Measurements from ENCODE around the gene NEK9. TPM values are rescaled to one million over a fixed set of nuclear protein-coding genes. Genes with fewer than 3 reads are reported as not detected.
"Not testable (repeated sequence)": the region's sequence is repeated elsewhere in the genome, so short reads cannot be mapped to it uniquely, and the experiment has no call there.

Gene NEK9
- 47.9 and 49.3 TPM in 2 replicates for total RNA-seq (2014; rRNA removed; shearing (Covaris generic))

DNA sequence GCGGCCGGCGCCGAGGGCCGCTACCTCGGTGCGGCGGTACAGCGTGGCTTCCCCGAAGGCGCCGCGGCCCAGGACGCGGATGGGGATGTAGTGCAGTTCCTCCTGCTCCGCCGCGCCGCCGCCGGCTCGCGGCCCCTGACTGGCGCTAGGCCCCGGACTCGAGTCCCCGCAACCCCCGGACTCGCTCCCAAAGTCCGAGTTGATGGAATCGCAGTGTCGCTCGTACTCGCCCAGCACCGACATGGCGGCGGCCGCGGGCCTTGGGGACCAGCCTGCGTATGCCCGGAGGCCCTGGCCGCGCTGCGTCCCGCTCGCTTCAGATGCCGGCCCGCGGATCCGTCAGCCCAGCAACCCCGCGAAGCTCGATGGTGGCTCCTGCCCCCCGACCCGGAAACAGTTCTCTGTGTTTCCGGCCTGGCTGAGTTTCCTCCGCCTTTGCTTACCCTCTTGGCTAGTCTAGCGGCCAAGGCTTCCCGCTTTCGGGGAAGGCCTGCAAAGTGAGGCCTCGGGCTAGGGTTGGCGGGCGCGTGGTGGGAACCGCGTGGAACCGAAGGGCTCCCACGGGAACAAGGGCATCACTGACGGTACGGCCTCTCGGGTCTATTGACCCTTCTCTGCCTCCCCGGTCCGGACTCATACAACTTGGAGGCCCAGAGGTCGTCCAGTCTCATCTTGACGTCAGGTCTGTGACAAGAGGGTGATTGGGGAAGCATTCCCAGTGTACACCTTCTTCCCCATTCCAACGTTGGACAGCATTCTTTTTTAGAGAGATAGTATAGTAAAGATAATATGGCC lies at the start of gene NEK9:
NEK9 (minus strand) TSS at position 370 of the 795 bp plus-strand sequence; CDS start at position 243, 127 bp downstream.
- in situ Hi-C loops (cut with HindIII; ENCODE audit: low sequenced_read_pairs), result loop anchor here (25.0 kb wide), 1 partner anchor 185 kb away; no protein-coding TSS in a partner anchor

DNA sequence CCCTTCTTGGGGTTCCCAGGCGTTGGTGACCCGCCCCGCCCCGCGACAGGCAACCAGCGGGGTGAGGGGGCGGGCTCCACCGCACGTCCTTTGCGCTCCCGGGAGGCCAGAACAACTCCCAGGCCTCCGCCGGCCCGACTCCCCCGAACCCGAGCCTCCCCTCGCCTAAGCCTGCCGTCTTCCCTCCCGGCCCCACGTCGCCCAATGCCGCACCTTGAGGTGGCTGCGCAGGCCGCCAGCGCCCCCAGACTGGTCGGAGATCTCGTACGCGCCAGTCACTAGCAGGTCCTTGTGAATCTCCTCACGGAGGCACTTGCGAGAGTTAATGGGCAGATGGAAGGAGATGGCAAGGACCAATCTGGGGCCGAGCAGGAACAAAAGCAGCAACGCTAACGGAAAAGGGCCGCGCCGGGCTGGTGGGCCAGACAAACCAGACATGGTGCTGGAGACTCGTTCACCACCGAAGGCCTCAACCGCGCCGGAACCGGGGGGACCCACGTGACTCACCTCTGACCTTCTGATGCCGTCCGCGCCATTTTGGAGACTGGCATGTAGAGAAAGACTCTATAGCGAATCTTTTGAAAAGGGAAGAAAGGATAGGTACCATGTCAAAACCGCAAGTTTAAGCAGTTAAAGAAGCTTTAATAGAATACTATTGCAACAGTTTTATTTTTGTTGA lies 49.4 kb upstream of the NEK9 start, which contains the start of gene TMED10:
TMED10 (minus strand) TSS at position 471 of the 679 bp plus-strand sequence; CDS start at position 438, 33 bp downstream.
- in situ Hi-C loops (cut with HindIII; ENCODE audit: low sequenced_read_pairs), result no loop called here
- no peak for DNase-seq (ENCODE audit: low spot score)

More for the DNA sequence above, at the start of gene NEK9:
- peak; percentile 93 for DNase-seq (ENCODE audit: low spot score)

DNA sequence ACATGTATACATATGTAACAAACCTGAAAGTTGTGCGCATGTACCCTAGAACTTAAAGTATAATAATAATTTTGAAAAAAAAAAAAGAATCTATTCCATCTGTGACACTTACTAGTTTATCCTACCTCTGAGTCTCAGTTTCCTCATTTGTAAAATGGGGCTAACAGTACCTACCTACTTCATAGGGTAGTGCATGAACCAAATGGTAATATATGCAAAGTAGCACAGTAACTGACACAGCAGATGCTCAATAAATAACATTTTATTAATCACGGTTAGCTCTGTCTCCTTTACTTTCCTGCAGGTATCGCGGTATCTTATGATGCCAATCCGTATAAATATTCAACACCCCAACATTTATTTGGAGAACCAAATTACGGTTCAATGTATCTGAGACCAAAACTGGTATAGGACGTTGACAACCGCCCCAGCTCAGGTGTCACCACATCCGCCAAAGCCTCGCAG lies 48.9 kb upstream of the NEK9 start:
- in situ Hi-C loops (cut with HindIII; ENCODE audit: low sequenced_read_pairs), result no loop called here
- DNase-seq (ENCODE audit: low spot score), result no peak

GRCh38 chr14:75174066-75174465 lies 47.2 kb upstream of the NEK9 start:
- DNase-seq (ENCODE audit: low spot score), result no peak
- in situ Hi-C loops (cut with HindIII; ENCODE audit: low sequenced_read_pairs), result no loop called here

GRCh38 chr14:75170772-75171171 lies 43.9 kb upstream of the NEK9 start:
- in situ Hi-C loops (cut with HindIII; ENCODE audit: low sequenced_read_pairs), result no loop called here
- DNase-seq (ENCODE audit: low spot score), result no peak

DNA sequence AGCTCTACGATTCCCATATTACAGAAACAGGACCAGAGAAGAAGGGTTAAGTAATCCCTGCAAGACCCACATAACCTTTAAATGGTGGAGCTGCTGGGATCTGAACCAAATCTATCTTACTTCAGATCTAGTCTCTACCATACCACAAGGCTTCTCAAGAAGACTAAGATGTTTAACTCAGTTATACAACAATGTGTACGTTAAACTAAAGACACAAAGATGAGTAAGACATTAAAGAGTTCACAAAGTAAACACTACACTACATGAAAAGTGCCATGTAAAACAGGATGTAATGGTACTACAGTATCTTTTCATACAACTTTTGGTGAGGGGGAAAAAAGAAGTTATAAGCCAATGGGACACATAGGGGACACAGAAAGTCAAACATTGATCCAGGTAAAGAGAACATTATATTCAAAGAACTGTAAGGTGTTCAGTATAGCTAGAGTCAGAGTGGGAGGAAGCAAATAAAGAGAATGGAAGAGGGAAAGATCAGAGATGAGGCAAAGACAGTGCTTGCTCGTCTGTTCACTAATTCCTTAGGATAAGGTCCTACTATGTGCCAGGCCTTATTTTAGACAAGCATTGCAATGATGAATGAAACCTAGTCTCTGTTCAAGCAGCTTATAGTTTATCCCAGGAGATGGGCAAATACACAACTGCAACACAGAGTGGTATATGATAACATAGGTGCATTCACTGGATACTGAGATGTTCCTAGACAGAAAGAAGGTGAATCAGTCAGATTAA lies 41.9 kb upstream of the NEK9 start:
- in situ Hi-C loops (cut with HindIII; ENCODE audit: low sequenced_read_pairs), result no loop called here
- DNase-seq (ENCODE audit: low spot score), result no peak

GRCh38 chr14:75167325-75167724 lies 40.5 kb upstream of the NEK9 start:
- in situ Hi-C loops (cut with HindIII; ENCODE audit: low sequenced_read_pairs), result no loop called here

DNA sequence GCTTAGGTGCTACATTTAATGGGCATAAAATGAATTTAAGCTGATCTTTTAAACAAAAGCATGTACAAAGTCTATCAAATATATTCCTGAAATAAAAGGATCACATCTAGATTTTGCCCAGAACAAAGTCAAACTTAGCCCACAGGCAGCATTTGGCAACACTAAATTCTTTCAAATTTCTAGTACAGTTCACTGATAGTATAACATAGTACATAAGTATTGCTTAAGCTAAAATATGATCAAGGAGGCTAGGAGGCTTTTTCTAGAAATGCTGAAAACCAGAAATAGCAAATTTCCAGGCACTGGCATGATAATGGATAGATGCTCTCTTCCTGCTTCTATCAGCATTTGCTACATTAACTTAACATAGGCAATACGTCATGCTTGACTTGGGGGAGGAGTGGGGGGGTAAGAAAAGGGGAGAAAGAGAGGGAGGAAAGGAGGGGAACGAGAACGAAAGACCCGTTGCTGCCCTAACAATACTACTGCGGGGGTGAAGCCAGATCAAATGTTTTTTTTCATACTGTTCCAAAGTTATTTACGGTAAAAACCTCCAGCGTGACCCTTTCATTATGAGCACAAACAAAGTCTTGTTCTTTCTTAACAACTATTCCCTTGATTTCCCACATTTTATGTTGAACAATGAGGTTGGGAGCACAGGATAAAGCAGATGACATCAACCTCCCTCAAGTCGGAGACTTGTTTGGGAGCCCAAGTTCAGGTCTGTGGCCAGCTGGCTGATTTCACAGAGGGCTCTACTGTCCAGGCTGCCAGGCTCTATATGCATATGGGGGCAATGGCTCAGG lies 38.9 kb upstream of the NEK9 start:
- DNase-seq (ENCODE audit: low spot score), result peak; percentile 16
- in situ Hi-C loops (cut with HindIII; ENCODE audit: low sequenced_read_pairs), result no loop called here

More at GRCh38 chr14:75167325-75167724, 40.5 kb upstream of the NEK9 start:
- DNase-seq (ENCODE audit: low spot score), result no peak

DNA sequence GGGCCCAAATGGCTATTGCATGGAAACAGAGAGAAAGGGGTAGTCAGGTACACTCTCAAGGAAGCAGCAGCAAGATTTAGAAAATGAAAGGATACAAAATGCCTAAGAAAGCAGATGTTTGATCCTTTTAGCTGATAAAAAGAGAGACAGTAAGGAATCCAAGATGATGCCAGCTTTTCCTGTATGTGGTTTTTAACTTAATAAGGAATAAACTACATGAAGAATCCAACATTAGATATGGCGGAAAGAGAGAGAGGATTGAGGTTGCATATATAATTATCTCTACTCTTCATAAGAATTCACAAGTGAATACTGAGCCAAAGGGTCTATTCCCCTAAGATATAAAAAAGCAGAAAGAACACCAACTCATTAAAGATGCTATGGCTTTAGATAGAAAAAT lies 38.0 kb upstream of the NEK9 start:
- in situ Hi-C loops (cut with HindIII; ENCODE audit: low sequenced_read_pairs), result no loop called here
- no peak for DNase-seq (ENCODE audit: low spot score)

GRCh38 chr14:75163677-75164076 lies 36.8 kb upstream of the NEK9 start:
- DNase-seq (ENCODE audit: low spot score), result no peak
- in situ Hi-C loops (cut with HindIII; ENCODE audit: low sequenced_read_pairs), result no loop called here

- no peak for DNase-seq (ENCODE audit: low spot score)
- in situ Hi-C loops (cut with HindIII; ENCODE audit: low sequenced_read_pairs), result no loop called here
These were observed 35.8 kb upstream of the NEK9 start for GRCh38 chr14:75162631-75163030.

DNA sequence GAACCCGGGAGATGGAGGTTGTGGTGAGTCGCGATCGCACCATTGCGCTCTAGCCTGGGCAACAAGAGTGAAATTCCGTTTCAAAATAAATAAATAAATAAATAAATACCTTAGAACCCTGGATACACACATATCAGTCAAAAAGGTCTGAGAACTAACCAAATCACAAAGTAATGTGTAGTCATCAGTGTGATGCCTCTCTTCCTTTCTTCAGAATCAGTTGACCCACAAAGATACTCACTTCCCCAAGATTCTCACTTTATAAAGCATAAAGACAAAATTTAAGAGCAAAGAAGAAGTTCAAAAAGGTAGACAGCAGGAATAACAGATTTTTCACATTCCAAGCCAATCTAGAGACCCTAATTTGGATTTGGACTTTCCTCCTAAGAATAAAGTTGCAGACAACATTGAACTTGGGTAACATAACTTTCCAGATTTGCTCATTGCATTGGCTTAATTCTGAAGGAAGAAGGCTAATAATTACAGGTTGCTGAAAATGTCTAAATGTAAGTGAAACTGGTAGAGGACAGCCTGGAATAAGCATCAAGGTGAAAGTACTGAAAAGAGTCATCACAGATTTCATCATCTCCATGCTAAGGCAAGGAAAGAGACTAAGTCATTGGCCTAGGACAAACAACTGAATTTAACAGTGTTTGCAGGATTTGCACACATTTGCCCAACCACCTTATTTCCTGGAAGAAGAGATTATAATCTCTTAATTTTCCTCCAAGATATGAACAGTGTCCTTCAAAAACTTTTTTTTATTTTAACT lies 32.2 kb upstream of the NEK9 start:
- DNase-seq (ENCODE audit: low spot score), result no peak
- in situ Hi-C loops (cut with HindIII; ENCODE audit: low sequenced_read_pairs), result no loop called here

GRCh38 chr14:75156901-75157300 lies 30.1 kb upstream of the NEK9 start:
- in situ Hi-C loops (cut with HindIII; ENCODE audit: low sequenced_read_pairs), result no loop called here

DNA sequence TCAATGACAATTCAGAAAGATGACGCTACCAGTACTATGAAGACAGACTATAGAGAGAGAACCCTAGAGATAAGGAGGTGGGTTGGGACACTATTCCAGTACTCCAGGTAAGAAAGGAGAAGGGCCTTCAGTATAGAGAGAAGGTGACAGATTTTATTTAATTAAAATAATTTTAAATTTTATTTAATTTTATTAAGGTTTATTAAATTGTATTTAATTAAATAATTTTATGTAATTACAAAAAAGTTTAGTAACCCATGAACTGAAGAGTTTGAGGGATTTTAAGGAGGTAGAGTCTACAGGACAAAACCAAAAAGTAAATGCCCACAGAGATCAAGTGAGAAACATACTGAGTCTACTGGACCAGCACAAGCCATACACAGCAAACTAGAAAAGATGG lies 29.3 kb upstream of the NEK9 start:
- in situ Hi-C loops (cut with HindIII; ENCODE audit: low sequenced_read_pairs), result no loop called here
- no peak for DNase-seq (ENCODE audit: low spot score)

More at GRCh38 chr14:75156901-75157300, 30.1 kb upstream of the NEK9 start:
- DNase-seq (ENCODE audit: low spot score), result no peak

GRCh38 chr14:75155169-75155568 lies 28.3 kb upstream of the NEK9 start:
- in situ Hi-C loops (cut with HindIII; ENCODE audit: low sequenced_read_pairs), result no loop called here
- DNase-seq (ENCODE audit: low spot score), result no peak

- in situ Hi-C loops (cut with HindIII; ENCODE audit: low sequenced_read_pairs), result no loop called here
- DNase-seq (ENCODE audit: low spot score), result no peak
These were observed 26.4 kb upstream of the NEK9 start for GRCh38 chr14:75153295-75153694.

GRCh38 chr14:75151851-75152250 lies 25.0 kb upstream of the NEK9 start:
- in situ Hi-C loops (cut with HindIII; ENCODE audit: low sequenced_read_pairs), result no loop called here
- no peak for DNase-seq (ENCODE audit: low spot score)

GRCh38 chr14:75150637-75151036 lies 23.8 kb upstream of the NEK9 start:
- in situ Hi-C loops (cut with HindIII; ENCODE audit: low sequenced_read_pairs); DNase-seq (ENCODE audit: low spot score): not testable (repeated sequence)

All from G401 (cell line).